Cortex of kidney (tissue), 1 donor: ENCODE measurements around the gene H2BW1.
"Not testable (repeated sequence)": the region's sequence is repeated elsewhere in the genome, so short reads cannot be mapped to it uniquely, and the experiment has no call there.

ENCODE experiments used
- DNase-seq: peaks from one replicate; lab custom pipeline; 2025; lab: John Stamatoyannopoulos, UW

H2BW1 gene

DNA sequence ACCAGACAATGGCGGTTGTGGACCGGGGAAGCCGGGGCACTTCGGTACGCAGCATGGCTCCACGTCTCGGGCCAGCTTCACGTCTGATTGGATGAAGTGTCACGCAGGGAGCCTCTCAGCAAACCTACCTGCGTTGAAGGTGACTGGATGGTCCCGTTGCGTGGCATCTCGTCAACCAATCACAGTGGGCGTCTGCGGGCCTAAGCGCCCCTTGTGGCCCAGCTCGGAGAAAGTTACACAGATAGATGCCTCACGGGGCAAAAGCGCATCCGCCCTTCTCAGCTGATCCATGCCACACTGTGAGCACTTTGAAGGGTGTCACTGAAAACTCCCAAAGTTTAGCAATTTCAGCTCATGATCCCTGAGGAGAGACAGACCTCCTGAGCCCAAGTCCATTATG lies at the start of gene H2BW1:
Gene H2BW1 (minus strand): TSS at position 103 of the 400 bp plus-strand sequence. CDS start 132 bp downstream, outside the sequence.
- no peak for DNase-seq

DNA sequence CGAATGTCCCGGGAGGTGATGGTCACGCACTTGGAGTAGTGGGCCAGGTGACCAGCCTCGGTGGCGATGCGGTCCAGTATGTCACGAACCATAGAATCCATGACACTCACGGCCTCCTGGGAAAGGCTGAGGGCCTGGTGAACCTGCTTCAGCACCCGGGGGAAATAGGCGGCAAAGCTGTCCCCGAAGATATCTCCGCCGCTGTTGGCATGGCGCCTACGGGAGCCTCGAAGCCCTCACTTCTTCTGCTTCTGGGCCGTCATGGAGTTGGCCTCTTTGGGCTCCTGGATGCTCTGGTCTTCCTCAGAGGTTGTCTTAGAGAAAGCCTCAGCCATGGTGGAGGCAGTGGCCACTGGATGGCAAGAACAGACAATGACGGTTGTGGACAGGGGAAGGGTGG lies 49.1 kb upstream of the H2BW1 start:
- DNase-seq: not testable (repeated sequence)

- not testable (repeated sequence) for DNase-seq
Measured at GRCh38 chrX:104054956-104055355, 41.4 kb upstream of the H2BW1 start.

DNA sequence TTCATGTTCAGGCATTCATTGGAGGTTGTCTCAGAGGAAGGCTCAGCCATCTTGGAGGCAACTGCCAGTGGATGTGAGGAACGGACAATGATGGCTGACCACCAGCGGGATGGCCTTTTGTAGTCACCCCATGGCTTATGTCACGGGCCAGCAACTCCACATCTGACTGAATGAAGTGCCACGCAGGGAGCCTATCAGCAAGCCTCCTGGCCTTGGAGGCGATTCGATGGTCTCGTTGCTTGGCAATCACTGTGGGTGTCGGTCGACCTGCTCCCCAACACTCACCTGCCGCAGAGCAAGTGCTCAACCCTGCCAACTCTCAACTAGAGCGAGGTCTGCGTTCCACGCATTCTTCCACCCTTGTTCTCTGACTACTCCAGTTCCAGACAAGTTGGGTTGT lies 33.7 kb upstream of the H2BW1 start:
- no peak for DNase-seq

- no peak for DNase-seq
Measured at GRCh38 chrX:104045642-104046041, 32.1 kb upstream of the H2BW1 start.

GRCh38 chrX:104041003-104041402 lies 27.5 kb upstream of the H2BW1 start:
- DNase-seq: no peak

DNA sequence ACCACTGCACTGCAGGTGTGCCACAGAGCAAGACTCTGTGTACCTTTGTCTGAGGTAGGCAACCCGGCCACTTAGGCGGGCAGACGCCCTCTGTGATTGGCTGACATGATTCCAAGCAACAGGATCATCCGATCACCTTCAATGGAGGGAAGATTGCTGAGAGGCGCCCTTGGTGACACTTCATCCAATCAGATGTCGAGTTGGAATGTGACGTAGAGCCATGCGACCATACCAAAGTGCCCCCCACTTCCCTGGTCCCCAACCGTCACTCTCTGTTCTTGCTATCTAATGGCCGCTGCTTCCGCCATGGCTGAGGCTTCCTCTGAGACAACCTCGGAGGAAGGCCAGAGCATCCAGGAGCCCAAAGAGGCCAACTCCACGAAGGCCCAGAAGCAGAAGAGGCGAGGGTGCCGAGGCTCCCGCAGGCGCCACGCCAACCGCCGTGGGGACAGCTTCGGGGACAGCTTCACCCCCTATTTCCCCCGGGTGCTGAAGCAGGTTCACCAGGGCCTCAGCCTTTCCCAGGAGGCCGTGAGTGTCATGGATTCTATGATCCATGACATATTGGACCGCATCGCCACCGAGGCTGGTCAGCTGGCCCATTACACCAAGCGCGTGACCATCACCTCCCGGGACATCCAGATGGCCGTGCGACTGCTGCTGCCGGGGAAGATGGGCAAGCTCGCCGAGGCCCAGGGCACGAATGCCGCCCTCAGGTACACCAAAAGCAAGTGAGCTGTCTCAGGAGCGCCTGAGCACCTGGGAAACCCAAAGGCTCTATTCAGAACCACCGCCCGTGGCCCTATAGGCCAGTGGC lies 26.4 kb upstream of the H2BW1 start, which contains the start of gene H2BW2:
Gene H2BW2 (plus strand): TSS at position 268 of the 817 bp plus-strand sequence. CDS start 39 bp downstream, at position 307.
- no peak for DNase-seq

GRCh38 chrX:104018126-104018525 lies 4.6 kb upstream of the H2BW1 start:
- no peak for DNase-seq

GRCh38 chrX:104015576-104015975 lies 2.1 kb upstream of the H2BW1 start:
- not testable (repeated sequence) for DNase-seq

DNA sequence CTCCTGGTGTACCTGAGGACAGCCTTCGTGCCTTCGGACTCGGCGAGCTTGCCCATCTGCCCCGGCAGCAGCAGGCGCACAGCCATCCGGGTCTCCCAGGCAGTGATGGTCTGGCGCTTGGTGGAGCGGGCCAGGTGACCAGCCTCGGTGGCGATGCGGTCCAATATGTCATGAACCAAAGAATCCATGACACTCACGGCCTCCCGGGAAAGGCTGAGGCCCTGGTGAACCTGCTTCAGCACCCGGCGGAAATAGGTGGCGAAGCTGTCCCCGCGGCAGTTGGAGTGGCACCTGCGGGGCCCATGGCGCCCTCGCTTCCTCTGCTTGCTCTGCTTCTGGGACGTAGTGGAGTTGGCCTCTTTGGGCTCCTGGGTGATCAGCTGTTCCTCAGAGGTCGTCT lies 350 bp downstream of the H2BW1 start:
- no peak for DNase-seq

- DNase-seq: no peak
Measured at GRCh38 chrX:104008831-104009230, 4.7 kb downstream of the H2BW1 start.

DNA sequence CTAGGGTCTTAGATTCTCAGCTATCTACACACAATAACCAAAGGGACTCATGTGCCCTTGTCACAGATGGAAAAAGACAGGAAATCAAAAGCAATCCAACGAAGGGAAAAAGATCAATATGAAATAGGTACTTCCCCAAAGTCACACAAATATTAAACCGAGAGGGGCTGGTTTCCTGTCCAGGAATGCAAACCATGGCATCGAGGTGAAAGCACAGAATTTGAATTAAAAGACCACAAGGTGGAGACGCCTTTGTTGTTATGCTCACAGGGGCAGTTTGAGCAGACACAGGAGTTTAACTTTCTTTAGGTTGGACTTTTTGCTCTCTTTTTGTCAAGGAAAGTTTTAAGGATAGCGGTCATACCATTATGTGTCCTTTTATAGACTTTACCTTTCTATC lies 14.3 kb downstream of the H2BW1 start:
- DNase-seq: no peak

GRCh38 chrX:103983508-103983907 lies 30.0 kb downstream of the H2BW1 start:
- DNase-seq: not testable (repeated sequence)

DNA sequence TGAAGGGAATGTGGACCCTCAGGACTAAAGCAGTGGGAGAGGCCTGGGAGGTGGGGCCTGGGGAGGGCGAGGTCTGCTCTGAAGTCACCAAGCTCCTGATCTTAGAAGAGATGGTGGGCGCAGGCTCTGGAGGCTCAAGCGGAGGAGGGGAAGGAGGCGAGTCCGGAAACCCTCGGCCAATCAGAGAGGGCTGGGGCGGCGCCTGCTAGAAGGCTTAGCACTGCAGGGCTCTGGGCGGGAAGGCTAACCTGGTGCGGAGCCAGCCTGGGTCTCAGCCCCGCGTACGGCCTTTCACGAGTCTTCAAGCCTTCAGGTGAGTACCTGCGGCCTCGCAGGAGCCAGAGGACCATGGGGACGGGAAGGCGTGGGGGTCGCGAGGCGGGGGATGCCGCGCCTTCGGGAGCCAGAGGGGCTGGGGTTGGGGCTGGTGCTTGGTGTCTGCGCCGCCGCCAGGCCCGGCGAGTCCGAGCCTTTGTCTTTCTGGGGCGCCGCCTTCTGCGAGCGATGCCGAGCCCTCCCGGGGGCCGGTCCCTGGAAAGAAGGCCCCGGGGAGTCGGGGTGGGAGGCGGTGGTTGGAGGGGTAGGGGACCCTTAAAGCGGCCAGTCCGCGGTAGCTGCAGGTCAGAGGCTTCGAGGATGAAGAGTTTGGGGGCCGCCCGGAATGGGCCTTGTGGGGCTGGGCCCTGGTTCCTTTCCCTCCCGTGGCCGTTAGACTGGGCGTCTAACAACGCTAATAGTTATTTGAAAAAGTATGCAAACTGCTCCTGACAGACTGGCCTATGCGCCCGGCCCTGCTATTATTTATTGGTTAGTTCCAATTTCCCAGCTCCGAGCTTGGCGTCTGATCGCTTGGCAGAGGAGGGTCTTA lies 50.9 kb downstream of the H2BW1 start, which contains the start of gene TMSB15B:
Gene TMSB15B (plus strand): TSS at position 217 of the 868 bp plus-strand sequence.
- not testable (repeated sequence) for DNase-seq
